HG03432 (cell line): ENCODE measurements around the gene POLE4.

ENCODE experiments used
- ATAC-seq: cut with Tn5 transposase; IDR thresholded peaks from one replicate; pipeline ENCODE4 v1.9.1; 2021; ENCODE audit warnings: mild to moderate bottlenecking, moderate library complexity; ENCODE audit not compliant: unreplicated experiment

The POLE4 gene

DNA sequence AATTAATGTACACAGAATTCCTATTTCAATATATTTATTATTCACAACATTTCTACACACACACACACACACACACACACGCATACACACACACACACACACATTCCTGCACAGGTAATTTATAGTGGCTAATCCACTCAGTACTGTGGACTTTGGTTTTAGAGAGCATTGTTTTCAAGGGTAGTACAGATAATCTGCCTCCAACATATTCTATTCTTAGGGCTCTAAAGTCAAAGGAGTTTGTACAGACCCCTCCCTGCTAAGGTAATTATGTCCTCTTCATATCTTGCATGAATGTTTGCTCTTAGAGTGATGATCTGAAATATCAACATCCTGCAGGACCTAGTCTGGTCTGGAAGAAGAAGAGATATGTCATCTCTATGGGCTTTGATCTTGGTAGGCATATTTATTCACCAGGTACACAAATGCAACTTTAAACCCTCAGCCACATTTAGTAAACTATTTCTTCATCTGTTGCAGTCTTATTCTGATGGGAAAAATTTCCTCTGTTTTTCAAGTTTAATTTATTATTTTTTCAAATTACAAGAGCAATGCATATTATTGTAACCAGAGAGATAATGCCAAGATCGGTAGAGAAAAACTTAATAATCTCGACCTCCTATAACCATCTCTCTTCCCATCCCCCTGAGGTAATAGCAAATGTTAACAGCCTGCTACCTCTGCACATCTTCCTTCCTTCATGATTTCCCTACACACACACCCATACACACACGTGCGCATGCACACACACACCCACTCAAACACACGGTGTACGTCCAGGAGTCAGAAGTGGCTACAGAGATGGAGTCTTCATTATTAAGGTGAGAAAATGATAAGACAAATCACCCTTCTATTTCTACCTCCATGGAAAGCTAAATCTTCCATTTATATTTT lies 18.3 kb upstream of the POLE4 start:
- ATAC-seq: no peak

DNA sequence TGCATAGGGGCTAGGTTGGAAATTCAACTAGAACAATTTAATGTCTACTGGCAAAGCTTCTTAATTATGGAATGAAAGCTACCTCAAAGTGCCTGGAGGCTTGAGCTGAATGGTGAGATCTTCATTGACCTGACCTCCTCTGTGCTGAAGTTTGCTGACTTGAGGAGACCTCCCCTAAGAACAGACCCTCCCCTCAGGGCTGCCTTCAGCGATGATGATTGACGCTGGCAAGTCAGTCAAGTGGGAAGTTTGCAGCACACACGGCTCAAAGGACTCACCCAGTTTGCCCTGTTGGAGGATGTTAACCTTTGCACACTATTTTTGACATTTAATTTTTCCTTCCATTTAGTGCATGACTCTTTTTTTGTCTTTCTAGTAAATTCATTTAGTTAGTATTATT lies 17.2 kb upstream of the POLE4 start:
- no peak for ATAC-seq

DNA sequence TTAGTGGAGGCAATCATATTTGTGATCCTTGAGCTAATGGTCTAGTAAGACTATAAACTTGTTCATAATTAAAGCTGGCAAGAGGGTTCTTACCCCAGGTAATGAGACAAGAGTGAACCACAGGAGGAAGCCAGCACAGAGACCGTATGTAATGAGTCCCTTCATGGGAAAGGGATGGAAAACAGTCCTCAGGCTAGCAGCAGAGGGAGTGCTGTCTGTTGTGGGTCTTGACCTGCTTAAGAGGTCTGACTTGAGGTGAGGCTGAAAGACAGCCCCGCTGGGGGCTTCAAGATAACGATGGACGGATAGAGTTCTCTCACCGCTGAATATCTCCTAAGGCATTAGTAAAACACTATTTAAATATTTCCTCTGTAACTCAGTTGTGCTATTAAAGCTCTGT lies 16.2 kb upstream of the POLE4 start:
- ATAC-seq: no peak

DNA sequence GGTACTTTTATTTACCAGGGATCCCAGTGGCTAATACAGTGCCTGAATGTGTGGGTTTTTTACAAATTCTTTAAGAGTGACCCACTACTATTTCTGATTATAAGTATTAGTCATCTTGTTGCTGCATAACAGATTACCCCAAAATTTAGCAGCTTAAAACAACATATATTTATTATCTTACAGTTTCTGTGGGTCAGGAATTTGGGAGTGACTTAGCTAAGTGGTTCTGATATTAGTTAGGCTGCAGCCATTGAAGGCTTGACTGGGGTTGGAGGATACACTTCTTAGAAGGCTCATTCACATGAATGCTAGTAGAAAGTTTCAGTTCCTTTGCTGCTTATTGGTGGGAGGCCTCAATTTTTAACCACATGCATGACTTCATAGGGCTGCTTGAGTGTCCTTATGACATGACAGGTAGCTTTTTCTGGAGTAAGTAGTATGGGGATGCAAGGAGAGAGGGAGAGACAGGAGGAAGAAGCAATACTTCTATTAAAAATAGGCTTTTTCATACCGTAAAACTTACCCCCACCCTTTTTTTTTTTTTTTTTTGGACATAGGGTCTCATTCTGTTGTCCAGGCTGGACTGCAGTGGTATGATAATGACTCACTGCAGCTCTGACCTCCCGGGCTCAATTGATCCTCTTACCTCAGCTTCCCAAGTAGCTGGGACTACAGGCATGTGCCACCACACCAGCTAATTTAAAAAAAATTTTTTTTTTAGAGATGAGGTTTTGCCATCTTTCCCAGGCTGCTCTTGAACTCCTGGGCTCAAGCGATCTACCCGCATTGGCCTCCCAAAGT lies 13.3 kb upstream of the POLE4 start:
- peak; percentile 100 for ATAC-seq

DNA sequence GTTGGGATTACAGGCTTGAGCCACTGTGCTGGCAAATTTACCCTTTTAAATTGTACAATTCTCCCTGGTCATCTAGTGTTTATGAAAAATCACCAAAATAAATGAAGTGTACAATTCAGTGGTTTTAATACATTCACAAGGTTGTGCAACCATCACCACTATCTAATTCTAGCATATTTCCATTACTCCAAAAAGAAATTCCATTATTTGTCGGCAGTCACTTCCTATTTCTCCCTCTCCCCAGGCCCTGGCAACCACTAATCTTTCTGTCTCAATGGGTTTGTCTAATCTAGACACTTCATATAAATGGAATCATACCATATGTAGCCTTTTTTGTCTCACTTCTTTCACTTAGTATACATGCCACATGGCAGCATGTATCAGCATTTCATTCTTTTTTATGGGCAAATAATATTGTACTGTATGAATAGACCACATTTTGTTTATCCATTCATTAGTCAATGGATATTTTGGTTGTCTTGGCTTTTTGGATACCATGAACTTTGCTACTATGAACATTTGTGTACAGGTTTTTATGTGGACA lies 12.6 kb upstream of the POLE4 start:
- ATAC-seq: no peak

DNA sequence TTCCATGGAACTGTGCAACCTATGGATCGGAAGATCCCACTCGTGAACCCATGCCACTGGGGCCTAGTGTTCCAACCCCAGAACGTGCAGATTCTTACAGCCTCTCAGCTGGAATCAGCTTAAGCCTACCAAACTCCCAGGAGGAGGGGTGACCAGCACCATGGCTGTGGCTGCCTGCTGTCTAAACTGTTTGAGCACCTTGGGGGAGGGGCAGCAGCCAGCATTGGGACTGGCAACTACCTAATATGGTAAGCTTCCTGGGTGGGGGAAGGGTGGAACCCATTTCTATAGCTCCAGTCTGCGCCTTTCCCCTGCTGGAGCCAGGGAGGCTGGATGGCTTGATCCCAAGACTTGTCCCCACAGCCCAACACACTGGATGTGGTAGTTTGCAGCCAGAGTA lies 10.7 kb upstream of the POLE4 start:
- ATAC-seq: no peak

DNA sequence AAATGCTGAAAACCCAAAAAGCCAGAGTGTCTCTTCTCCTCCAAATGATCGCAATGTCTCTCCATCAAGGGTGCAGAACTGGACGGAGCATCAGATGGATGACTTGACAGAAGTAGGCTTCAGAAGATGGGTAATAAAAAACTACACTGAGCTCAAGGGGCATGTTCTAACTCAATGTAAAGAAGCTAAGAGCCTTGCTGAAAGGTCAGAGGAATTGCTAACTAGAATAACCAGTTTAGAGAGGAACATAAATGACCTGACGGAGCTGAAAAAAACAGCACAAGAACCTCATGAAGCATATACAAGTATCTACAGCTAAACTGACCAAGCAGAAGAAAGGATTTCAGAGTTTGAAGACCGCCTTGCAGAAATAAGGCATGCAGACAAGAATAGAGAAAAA lies 9.7 kb upstream of the POLE4 start:
- ATAC-seq: no peak

DNA sequence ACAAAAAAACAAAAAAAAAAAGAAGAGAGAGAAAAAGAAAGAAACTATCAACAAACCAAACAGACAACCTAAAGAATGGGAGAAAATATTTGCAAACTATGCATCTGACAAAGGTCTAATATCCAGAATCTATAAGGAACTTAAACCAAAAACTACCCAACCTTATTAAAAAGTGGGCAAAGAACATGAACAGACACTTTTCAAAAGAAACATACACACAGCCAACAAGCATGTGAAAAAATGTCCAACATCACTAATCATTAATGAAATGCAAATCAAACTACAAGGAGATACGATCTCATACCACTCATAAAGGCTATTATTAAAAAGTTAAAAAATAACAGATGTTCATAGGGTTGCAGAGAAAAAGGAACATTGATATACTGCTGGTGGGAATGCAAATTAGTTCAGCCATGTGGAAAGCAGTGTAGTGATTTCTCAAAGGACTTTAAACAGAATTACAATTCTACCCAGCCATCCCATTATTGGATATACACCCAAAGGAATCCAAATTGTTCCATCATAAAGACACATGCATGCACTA lies 7.2 kb upstream of the POLE4 start:
- ATAC-seq: no peak

DNA sequence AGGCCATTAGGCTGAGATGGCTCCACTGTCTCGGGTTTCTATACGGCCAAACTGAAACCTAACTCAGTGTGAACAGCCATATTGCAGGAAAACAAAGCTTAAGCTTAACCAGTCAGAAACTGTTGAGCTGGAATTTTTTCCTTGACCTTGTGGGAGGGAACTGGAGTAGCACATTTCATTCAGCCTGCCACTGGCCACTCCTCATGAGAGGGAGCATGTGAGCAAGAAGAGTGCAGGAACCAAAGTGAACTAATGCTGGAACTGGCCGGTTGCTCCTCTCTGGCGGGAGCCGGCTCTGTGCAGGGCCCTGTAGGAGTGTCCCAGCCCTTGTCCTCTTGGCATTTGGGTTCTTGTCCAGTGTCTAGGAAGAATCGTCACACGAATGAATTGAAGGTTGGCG lies 5.9 kb upstream of the POLE4 start:
- ATAC-seq: no peak

DNA sequence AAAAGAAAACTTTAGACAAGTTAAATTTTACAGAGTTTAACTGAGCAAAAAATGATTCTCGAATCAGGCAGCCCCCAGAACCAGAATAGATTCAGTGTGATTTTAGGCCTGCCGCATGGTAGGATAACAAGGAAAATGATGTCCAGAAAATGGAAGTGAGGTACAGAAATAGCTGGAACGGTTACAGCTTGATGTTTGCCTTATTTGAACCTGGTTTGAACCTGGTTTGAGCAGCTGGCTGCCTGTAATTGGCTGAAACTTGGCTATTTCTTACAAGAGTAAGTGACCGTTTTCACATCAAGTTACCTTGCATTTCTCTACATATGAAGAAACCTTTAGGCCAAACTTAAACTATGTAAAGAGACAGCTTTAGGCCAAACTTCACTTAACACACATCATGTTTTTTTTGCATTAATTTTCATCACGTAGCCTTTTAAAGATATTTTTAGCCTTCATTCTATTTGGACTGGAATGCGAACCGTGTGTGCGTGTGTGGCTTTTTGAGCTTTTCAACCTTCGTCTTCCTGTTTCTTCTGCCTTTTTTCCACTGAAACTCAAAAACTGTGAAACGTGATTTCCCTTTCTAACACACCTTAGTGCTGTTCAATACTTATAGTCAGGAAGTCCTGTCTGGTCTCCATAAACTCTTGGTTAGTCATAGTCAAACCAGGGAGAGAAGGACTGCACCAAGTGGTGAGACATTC lies 4.5 kb upstream of the POLE4 start:
- ATAC-seq: no peak

DNA sequence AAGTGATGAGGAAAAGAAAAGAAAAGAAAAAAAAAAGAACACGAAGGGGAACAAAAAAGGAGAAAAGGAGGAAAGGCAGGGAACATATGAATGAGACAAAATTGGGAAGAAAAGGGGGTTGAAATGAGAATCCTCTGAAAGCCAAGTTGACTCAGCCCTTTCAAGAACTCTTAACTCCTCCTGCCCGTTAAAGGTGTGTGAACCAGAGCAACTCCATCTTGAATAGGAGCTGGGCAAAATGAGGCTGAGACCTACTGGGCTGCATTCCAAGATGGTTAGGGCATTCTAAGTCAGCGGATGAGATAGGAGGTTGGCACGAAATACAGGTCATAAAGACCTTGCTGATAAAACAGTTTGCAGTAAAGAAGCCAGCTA lies 4.0 kb upstream of the POLE4 start:
- ATAC-seq: no peak

DNA sequence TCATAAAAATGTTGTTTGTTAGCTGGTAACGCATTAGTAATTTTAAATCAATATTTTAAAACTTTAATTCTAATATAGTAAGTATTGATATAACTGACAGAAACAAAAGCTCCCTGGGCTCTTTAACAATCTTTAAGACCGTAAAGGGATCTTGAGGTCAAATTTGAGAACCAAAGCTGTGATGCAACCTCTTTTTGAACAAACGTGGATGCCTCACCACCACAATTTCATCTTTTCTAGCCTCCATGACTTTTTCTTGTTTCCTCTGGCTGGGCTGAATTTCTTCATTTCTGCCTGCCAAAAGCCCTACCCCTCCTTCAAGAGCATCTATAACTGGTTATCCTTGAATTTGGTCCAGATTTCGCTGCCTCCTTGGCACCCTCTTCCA lies 563 bp upstream of the POLE4 start:
- ATAC-seq: no peak

DNA sequence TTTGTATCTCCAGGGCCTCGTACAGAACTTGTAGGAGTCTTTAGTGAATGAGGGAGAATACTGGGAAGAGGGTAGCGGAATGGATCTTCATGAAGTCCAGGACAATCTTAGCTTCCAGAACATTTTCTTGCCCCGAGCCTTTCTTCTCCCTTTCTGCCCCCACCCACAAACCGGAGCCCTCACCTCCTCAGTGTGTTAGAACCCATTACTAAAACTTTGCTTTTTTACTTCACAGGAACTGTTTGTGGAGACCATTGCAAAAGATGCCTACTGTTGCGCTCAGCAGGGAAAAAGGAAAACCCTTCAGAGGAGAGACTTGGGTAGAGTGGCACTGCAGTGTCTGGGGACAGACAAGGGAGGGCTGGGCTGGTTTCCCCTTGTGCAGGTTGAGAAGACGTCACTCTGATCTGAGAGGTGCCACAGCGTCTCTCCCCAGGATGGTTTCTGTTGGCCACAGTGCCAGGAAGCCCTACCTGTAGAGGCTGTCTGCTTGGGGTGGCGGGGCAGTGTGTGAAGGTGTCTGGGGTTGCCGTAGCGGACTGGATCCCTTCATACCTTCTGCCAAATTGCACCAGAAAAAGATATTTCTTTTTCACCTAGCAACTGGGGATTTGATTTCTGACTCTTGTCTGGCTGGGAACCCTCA lies 786 bp downstream of the POLE4 start:
- no peak for ATAC-seq

DNA sequence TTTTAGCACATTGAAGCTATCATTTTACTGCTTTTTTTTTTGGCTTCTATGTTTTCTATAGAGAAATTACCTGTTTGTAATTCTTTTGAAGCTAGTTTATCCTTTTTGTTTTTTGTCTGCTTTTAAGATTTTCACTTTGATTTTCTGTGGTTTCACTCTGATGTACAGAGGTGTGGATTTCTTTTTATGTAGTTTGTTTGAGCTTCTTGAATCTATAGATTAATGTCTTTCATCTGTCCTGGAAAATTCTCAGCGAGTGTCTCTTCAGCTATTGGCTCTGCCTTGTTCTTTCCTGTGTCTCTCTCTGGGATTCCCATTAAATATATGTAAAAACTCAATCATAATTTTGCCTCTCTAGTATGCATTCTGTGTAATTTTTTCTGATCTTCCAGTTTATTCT lies 8.4 kb downstream of the POLE4 start:
- ATAC-seq: no peak

DNA sequence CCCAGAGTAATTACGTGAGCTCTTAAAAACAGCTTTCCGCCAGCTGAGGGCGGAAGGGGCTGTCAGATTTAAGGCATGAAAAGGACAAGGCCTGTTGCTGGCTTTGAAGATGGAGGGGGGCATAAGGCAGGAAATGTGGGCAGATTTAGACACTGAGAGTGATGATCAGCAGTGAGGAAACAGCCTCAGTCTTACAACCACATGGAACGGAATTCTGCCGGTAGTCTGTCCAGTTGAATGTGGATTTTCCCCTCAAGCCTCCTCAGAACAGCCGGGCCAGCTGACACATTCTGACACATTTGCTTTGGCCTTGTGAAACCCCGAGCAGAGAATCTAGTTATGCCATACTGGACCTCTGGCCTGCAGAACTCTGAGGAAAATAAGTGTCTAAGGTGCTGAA lies 16.6 kb downstream of the POLE4 start:
- ATAC-seq: no peak

DNA sequence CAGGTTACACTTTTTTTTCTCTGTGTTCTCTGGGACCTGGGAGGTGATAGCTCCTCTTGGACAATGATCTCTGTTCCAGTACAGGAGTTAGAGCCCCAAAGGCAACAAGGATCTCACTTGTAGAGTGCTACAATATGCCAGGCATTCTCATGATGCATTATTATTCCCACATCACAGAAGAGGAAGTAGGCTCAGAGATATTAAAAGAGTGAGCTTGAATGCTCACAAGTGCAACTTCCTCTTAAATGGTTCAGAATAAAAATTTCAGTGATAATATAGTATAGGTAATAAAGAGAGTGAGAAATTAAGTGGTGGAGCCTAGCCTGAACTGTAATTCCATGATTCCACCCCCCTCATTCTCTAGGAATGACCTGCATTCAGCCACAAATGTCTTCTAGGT lies 21.4 kb downstream of the POLE4 start:
- ATAC-seq: no peak

DNA sequence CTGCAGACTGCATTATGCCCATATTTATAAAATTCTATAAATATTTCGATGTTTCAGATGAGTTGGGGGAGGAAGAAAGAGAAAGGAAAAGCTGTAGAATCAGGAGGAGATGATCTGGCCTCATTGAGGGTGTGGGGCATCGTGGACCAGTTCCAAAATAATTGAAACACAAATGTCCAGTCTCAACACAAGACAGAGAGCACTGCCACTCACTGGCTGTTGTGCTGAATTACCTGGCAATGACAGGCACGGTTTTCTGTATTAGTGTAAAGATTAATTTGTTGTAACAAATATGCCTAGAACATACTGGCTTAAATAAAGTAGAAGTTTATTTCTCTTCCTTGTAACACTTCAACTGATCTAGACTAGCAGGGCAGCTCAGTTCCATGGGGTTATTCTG lies 24.1 kb downstream of the POLE4 start:
- no peak for ATAC-seq

DNA sequence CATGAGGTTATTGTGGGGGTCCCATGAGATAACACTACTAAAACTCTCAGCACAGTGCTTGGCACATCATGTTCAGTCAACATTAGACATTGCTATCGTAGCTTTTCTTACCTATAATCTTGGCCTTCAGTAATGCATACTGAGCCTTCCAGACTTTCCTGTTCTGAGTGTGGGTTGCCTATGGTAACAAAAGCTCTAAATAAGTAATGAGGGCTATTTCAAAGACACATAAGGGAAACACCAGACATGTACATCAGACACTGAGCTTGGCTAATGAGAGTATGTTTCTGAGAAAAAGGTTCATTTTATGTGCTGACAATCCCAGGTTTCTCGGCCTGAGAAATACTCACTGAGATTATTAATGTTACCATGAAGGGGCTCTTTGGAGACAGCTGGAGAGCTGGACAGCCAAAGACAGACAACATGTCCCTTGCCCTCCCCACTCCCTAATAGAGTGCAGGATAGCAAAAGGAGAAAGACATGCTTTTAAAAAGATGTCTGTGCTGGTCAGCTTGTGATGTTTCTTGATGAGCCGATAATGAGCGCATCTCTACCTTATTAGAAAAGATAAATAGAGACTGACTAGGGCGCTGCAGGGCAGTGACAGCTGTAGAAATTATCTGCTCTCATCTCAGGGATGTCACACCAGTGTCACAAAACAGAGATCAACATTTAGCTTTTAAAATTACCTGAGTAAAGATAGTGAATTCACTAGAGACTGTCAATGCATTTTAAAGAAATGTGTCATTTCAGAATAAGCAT lies 25.4 kb downstream of the POLE4 start:
- no peak for ATAC-seq

DNA sequence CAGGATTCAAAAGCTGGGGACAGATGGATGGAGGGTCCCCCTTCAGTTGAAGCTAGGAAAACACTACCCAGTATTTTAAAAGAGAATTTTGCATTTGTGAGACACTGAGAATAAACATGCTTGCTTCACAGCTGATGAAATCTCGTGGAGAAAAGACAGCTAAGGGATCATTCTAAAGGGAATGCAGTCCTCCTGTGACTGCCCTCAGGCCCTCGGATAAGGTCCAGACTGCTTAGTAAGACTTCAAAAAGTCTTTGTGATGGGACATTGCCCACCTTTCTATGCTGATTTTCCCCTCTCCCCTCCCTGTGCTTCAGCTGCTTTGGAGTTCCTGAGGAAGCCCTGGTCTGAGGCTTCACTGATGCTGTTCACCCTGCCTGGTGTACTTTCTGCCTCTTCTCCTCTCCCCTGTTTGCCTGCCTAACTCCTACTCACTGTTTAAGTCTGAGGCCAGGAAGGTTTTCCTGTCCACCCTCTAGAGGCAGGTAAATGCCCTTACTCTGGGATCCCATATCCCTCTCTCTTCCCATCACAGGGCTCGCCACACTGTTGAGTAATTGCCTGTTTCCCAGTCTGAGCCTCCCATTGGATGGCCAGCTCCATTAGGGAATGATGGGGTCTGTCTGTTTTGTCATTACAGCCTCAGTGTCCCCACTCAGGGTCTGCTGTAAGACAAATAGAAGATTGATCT lies 26.6 kb downstream of the POLE4 start:
- no peak for ATAC-seq
